Putamen (tissue), 1 donor: Measurements from ENCODE around the gene ZNF541.
"Not testable (repeated sequence)": the region's sequence is repeated elsewhere in the genome, so short reads cannot be mapped to it uniquely, and the experiment has no call there.

ENCODE experiments used
- DNase-seq: peaks from one replicate; pipeline ENCODE4 v3.0.0-alpha.2; 2016; ENCODE audit warnings: low spot score

ZNF541 gene

DNA sequence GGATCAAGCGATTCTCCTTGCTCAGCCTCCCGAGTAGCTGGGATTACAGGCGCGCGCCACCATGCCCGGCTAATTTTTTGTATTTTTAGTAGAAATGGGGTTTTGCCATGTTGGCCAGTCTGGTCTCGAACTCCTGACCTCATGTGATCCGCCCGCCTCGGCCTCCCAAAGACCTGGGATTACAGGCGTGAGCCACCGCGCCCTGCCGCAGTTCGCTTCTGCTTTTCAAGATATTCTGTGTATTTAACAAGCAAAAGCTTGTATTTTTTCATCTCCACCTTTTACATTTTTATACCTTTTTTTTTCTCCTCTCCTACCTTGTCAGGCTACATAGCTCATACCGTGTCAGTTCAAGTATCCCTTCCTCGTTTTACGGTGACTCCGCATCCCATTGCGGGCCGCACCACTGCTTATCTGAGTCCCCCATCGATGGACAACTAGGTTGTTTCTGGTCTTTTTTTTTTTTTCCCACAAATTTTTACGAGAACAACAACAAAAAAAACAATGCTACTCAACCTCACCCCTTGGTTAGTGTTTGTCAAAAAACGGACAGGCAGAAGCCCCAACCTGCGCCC lies 26.8 kb upstream of the ZNF541 start:
- not testable (repeated sequence) for DNase-seq

DNA sequence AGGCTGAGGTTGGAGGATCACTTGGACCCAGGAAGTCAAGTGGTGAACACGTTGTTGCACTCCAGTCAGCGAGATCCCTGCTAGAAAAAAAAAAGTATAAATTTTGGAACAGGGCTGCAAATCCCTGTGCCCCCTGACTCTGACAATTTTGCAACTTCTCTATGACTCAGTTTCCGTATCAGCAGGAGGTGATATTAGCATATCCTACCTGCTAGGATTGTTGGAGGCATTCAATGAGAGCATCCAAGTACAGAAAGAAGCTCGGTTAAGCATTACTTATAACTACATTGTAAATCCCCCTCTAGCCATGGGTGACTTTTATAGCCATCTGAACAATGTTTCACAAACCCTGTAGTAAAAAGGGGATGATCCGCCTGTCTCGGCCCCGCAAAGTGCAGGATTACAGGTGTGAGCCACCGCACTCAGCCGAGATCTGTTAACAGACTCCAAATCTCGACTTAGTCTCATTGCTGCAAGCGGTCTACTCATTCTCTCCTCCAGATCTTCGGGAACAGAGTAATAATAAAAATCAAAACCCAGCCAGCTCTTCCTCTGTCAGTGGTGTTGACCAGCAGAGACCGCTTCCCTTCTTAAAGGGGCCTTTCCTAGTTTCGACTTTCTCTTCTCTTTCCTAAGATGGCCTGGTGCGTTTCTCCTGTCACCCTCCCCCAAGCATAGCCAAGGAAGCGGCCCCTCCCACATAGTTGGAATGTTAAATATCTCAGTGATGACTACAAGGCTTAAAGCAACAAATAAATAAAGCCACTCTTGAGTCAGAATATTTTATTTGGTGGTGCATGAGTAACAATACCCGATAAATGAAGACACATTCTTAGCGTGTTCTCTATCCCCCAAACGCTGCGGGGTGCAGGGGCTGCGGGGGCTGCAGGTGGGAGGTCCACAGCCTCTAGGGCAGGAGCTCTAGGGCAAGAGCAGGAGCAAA lies 25.7 kb upstream of the ZNF541 start:
- no peak for DNase-seq

DNA sequence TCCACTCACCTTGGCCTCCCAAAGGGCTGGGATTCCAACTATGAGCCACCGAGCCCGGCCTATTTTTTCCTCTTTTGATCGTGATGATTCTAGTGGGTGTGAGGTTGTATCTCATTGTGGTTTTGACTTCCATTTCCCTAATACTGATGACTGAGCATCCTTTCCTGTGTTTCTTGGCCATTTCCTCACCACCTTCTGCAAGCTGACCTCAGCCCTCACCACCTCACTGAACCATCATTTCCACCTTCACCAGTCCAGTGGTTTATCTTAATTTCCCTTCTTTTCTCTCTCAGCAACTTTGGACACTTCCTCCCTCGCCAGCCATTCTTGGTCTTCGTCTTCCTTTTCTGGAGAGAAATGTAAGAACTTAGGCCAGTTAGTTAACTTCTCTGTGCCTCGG lies 23.0 kb upstream of the ZNF541 start:
- no peak for DNase-seq

DNA sequence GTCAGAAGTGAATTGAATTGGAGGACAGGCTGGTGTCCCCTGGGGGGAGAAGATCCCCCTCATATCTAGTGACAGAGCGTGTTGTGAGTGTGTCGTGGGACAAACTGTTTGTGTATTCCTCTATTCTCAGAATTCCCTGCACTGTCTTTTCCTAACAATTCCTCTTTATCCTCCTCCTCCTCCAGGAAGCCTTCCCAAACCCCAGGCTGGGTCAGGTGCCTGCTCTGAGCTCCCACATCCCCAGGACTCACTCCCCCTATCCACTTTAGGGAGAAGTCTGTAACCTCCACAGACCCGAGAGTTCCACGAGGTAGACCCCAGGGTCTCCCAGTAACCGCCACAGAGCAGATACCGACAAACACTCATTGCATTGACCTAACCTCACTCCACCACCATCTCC lies 20.9 kb upstream of the ZNF541 start:
- DNase-seq, result no peak

DNA sequence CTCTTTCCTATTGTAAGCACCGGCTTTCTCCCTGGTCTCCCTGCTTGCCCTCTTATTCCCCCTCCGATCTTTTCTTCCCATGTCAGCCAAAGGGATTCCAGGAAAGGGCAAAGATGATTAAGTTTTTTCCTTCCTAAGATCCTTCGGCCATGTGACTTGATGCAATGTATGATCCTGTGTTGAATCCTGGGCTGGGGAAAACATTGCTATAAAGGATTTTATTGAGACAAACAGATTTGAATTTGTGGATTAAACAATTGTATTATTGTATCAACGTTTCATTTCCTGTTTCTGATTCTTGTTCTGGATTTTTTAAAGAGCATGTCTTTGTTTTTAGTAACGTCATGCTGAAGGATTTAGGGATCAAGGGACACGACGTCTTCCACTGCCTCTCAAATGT lies 16.9 kb upstream of the ZNF541 start:
- DNase-seq, result no peak

DNA sequence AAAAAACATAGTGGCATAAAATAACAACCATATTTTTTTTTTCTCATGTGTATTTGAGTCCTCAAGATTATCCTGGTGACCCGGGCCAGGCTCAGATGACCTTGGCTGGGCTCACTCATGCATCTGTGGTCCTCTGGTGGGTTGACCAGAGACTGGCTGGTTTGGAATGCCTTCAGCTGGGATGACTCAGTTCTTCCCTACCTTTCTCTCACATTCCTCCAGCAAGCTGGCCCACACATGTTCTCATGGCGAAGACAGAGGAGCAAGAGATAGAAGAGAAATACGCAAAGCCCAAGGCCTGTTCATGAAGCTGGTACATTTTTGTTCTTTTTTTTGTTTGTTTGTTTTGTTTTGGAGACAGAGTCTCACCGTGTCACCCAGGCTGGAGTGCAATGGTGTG lies 14.3 kb upstream of the ZNF541 start:
- no peak for DNase-seq

DNA sequence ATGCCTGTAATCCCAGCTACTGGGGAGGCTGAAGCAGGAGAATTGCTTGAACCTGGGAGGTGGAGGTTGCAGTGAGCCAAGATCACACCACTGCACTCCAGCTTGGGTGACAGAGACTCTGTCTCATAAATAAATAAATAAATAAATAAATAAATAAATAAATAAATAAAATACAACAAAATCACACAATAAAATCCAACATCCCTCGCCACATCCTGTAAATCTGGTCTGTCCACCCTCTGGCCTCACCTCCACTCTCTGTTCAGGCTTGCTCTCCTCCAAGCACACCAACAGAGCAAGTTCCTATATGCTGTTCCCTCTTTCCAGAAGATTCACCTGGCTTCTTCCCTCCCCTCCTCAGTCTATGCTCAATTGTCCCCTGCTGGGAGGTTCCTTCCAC lies 10.2 kb upstream of the ZNF541 start:
- not testable (repeated sequence) for DNase-seq

DNA sequence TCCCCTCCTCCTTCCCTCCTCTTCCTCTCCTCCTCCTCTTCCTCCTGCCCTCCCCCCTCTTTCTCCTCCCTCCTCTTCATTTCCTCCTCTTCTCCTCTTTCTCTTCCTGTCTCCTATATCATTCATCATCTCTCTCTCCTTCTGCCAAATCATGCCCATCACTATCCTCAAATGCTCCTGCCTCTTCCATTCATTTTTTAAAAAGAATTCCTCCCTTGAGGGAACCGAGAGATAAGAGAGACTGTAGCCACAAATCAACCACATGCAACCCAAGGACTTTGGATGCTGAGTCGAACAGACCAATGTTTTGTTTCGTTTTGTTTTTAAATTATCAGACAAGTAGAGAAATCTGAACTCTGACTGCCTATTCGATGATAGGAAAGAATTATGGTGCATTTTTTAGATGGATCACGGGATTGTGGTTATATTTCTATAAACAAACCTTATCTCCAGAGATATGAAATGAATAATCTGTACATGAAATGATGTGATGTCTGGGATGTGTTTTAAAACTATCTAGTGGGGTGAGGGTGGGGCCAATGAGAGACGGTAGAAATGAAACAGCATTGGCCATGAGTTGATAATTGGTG lies 9.5 kb upstream of the ZNF541 start:
- no peak for DNase-seq

DNA sequence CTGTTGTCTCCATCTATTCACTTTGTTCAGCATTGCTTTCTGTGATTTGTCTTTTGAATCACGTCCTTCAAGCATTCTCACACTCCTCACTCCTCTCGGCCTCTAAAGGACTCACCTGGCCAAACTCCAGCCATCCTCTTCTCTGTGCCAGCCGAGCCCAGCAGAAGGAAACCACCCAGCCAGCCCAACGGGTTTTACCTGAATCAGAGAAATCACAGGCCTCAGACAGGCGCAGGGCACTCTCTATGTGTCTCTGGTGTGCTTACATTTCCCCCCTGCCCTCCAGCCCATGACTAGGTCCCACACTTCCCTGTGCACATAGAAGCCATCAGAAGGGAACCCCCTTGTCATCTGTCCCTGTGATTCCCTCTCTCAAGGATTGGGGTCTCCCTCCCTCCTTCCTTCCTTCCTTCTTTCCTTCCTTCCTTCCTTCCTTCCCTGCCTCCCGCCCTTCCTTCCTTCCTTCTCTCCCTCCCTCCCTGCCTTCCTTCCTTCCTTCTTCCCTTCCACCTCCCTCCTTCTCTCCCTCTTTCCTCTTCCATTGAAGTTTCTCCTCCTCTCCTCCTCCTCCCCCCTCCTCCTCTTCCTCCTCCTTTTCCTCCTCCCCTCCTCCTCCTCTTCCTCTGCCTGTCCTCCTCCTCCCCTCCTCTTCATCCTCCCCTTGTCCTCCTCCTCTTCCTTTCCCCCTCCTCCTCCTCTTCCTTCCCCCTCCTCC lies 8.8 kb upstream of the ZNF541 start:
- no peak for DNase-seq

DNA sequence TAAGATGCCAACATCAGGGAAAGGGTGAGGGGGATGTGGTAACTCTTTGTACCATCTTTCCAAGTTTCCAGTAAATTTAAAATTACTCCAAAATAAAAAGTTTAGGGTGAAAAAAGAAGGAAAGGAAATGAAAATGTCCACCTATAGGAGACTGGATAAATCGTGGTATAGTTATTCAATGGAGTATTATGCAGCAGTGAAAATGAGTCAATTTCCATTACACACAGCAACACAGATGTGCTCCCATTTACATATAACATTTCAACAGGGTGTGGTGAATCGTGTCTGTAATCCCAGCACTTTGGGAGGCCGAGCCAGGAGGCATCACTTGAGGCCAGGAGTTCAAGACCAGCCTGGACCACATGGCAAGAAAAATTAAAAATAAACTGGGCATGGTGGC lies 7.4 kb upstream of the ZNF541 start:
- DNase-seq, result no peak

DNA sequence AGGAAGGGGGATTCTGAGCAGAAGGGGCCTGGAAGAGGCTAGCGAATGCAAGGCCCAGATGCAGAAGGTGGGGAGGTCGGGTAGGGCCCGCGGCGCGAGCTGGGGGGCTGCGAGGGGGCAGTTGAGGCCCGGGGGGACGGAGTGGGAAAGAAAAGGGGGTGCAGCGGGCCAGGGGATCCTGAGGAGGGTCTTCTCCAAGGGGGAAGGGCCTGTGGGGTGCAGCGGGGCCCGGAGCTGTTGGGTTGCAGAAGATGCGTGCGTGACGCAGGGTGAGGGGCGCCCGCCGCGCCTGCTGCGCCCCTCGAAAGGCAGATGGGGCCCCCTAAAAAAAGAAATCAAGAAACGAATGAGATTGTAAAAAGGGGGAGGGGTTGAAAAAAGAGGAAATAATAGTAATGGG lies 313 bp downstream of the ZNF541 start:
- DNase-seq, result no peak

DNA sequence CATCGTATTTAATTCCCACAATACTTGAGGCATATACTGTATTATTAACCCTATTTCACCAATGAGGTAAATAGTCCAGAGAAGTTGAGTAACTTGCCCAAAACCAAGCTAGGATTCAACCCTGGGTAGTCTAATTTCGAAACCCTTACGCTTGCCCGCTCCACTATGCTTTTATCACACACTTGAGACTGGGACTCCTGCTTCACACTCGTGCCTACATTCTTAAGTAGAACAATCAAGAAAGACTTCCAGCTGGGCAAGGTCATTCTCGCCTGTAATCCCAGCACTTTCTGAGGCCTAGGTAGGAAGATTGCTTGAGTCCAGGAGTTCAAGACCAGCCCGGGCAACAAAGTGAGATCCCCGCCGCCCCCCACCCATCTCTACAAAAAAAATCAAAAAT lies 3.6 kb downstream of the ZNF541 start:
- no peak for DNase-seq

DNA sequence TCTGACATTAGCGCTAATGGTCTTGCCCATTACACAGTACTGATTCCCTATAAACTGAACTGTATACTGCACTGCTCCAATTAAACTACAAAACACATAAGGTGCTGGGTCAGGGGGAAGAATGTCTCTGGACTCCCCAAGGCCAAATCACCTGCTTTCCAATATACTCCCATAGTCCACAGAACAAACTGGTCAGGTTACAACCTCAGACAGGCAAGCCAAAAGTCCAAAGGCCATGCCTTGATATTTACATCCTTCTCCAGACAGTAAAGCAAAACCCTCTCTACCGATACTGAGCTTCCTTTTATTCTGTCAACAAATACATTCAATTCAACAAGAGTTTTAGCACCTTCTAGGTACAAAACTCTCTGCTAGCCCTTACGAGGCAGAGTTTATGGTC lies 8.9 kb downstream of the ZNF541 start:
- DNase-seq, result no peak

DNA sequence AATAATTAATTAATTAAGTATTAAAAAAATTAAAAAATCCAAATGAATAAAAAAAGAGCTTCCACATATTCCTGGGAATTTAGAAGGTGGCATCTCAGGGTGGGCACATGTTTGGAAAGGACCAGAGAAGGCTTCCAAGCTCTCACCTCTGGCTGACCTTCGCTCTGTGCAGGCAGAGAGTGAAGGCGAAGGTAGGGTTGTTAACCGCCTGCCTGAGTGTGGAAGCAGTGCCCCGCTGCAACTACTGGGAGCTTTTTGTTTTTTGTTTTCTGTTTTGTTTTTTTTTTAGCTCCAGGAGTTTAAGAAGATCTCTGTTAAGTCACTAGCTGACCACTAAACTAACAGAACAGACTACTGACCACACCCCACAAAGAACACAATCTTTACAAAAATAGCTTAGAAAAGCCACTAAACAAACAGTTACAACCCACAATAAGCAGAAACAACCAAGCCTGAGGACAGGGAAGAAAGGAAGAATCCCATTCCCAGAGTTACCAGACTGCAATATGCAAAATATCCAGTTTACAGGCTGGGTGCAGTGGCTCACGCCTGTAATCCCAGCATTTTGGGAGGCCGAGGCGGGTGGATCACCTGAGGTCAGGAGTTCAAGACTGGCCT lies 11.4 kb downstream of the ZNF541 start:
- DNase-seq, result no peak

DNA sequence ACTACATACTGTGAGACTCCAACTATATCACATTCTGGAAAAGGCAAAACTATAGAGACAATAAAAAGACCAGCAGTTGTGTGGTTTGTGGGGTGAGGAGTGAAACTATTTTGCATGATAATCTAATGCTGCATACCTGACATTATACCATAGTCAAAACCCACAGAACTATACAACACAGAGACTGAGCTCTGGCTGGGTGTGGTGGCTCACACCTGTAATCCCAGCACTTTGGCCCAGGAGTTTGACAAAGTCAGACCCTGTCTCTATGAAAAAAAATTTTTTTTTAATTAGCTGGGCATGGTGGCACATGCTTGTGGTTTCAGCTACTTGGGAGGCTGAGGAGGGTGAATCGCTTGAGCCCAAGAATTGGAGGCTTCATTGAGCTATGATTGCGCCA lies 11.9 kb downstream of the ZNF541 start:
- DNase-seq, result no peak

DNA sequence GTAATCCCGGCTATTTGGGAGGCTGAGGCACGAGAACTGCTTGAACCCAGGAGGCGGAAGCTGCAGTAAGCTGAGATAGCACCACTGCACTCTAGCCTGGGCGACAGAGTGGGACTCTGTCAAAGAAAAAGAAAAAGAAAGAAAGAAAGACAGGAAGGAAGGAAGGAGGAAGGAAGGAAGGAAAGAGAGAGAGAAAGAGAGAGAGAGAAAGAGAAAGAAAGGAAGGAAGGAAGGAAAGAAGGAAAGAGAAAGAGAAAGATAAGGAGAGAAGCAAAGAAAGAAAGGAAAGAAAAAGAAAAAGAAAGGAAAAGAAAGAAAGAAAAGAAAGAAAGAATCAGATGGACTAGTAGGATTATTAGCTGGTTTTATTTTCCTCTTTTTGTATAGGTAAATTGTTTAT lies 22.8 kb downstream of the ZNF541 start:
- DNase-seq, result no peak

DNA sequence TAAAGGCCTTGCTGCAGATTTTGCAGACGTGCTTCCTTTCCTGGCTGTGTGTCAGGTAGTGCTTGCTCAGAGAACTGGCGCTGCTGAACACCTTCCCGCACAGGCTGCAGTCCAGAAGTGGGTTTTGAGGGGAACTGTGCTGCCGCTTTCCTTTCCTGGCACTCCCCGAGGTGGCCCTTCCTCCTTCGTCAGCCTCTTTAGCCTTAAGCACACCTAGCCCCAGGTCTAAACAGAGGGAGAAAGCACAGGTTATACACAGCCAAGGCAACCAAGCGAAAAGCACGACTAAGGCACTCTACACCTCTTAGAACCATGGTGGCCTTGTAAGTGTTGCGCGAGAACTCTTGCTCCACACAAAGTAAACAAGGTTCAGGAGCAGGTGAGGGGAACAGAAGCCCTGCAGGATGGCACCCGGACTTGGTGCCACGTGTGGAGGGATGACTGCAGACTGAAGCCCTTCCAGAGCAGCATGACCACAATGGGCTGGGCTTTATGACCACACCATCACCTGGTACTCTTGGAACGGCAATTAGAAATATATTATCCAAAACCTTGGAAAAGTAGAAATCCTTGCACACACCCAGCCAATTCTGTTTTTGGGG lies 23.6 kb downstream of the ZNF541 start:
- no peak for DNase-seq

DNA sequence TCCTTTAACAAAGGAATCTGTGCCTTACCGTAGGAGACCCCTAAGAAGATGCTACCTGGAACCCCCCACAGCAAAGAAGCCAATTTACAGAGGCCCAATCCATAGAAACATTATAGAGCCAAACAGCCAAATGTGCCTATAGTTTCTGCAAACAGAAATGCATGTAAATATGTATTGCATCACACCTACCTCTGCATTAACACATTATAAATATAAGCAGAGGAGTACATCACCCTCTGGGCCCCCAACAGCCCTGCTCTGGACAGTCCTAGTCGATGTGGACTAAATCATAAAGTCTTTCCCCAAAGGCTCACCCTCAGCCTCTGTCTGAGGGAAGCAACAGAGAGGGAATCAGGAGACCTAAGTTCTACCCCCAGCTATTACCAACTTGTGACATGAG lies 25.7 kb downstream of the ZNF541 start:
- DNase-seq, result no peak

DNA sequence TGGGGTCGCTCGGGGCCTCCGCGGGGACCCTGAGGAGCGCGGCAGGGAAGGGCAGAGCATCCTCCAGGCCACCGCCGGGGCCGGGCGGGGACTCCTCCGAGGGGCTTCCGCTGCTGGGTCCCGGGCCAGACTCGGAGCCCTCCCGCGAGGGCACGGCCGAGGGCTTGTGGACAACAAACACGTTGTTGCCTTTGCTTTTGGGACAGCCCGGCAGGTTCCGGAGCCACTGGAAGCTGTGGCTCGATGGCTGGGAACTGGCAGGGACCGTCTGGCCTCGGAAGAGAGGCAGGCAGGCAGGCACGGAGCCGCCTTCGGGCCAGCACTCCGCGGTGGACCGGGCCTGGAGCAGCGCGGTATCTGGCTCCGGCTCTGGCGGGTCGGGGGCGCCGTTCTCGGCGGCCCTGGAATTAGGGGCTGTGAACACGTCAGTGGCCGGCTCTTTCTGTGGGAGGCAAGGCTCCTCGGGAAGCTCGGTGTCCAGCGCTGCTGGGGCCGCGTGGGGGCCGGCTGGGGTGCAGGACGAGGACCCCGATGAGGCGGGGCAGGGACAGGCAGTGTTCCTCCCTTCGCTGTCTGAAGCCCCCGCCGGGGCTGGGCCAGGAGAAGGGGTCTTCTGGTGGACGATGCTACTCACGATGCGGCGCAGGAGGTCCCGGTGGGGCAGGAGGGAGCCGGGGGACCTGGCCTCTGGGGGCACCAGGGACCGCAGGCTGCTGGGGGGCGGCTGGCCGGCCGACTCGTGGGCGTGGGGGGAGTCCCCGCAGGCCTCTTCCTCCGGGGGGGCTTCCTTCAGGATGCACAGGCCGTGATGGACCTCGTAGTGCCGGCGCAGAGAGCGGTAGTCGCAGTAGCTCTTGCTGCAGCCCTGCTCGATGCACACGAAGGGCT lies 27.6 kb downstream of the ZNF541 start:
- no peak for DNase-seq

DNA sequence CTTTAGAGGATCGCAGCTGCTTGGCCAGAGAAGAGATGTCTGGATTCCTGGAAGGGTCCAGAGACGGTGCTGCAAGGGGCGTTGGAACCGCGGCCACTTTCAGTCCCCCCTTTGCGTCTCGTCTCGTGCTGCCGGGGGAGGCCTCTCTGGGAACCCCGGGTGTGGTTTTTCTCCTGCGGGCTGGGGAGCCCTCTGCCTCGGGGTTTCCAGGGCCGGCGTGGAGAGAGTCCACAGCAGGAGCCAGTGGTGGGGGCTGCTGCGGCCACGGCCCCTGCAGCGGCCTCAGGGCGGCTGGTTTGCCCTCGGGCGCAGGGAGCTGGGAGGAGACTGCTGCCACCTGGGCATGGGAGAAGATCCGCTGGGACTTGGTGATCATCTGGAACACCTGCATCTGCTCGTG lies 28.5 kb downstream of the ZNF541 start:
- no peak for DNase-seq

DNA sequence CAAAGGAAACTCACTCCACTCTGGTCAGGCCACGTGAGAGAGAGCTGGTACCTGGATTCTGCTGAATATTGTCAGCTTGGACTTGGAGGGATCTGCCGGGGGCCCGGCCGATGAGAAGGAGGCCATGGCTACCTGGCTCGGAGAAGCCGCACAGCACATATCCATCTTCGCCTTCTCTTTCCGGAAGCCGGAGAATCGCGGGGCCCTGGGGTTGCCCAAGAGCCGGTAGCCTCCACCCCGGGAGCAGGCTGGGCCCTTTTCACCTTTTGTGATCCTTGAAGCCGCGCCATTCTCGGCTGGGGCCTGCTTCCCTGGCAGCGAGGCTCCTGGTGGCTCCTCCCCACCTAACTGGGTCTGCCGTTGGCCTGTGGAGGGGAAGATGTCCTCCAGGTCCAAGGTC lies 28.9 kb downstream of the ZNF541 start:
- DNase-seq, result no peak
